GM12873 (cell line): ENCODE results near the gene HHIPL1.

ENCODE experiments used
- CTCF ChIP-seq: IDR thresholded peaks from 2 replicates; pipeline ENCODE4 v1.5.1; 2012; ENCODE audit warnings: low read depth, mild to moderate bottlenecking, moderate library complexity, low read length, control low read depth; ENCODE audit not compliant: insufficient read depth; ENCODE audit errors: missing control alignments

Gene HHIPL1

GRCh38 chr14:99604766-99605298, 40.1 kb upstream of the HHIPL1 start:
- no peak for TF ChIP-seq CTCF

GRCh38 chr14:99605299-99605961, 39.5 kb upstream of the HHIPL1 start:
- TF ChIP-seq CTCF, result no peak

GRCh38 chr14:99606359-99606758, 38.6 kb upstream of the HHIPL1 start:
- TF ChIP-seq CTCF, result no peak

- TF ChIP-seq CTCF, result no peak
Observed at GRCh38 chr14:99608591-99608990, 36.3 kb upstream of the HHIPL1 start.

- TF ChIP-seq CTCF, result no peak
Observed at GRCh38 chr14:99609245-99610170, 35.4 kb upstream of the HHIPL1 start.

GRCh38 chr14:99611646-99612045, 33.3 kb upstream of the HHIPL1 start:
- no peak for TF ChIP-seq CTCF

- no peak for TF ChIP-seq CTCF
Observed at GRCh38 chr14:99612071-99612737, 32.7 kb upstream of the HHIPL1 start.
